Stimulated activated CD8-positive, alpha-beta memory T cell treated with anti-CD3 and anti-CD28 coated beads, Interleukin-7, amount 100 ng/mL, for 48 hours (primary cell): Measurements from ENCODE around the gene CACNA1A.
"Not testable (repeated sequence)": the region's sequence is repeated elsewhere in the genome, so short reads cannot be mapped to it uniquely, and the experiment has no call there.

Experiments used
- DNase-seq, 2 donors: peaks; one replicate each; pipeline ENCODE4 v3.0.0-alpha.2; 2020; ENCODE audit warnings: low read depth in 1 of 2; ENCODE audit errors: extremely low read depth in 1 of 2

Gene CACNA1A

GRCh38 chr19:13366529-13367143 lies 139.6 kb downstream of the CACNA1A start:
- no peak for DNase-seq

- DNase-seq = no peak
Measured at GRCh38 chr19:13363954-13364353, 142.3 kb downstream of the CACNA1A start.

GRCh38 chr19:13363245-13363644 lies 143.0 kb downstream of the CACNA1A start:
- DNase-seq = no peak

- no peak for DNase-seq
Measured at GRCh38 chr19:13362668-13363067, 143.6 kb downstream of the CACNA1A start.

- not testable (repeated sequence) for DNase-seq
Measured at GRCh38 chr19:13361726-13362125, 144.6 kb downstream of the CACNA1A start.

- no peak for DNase-seq
Measured at GRCh38 chr19:13356686-13357280, 149.5 kb downstream of the CACNA1A start.

- no peak for DNase-seq
Measured at GRCh38 chr19:13356185-13356584, 150.1 kb downstream of the CACNA1A start.

- DNase-seq = no peak
Measured at GRCh38 chr19:13355356-13355755, 150.9 kb downstream of the CACNA1A start.

GRCh38 chr19:13353625-13354024 lies 152.7 kb downstream of the CACNA1A start:
- no peak for DNase-seq

GRCh38 chr19:13350759-13351158 lies 155.5 kb downstream of the CACNA1A start:
- DNase-seq = no peak

- DNase-seq = no peak
Measured at GRCh38 chr19:13350072-13350471, 156.2 kb downstream of the CACNA1A start.

- DNase-seq = no peak
Measured at GRCh38 chr19:13347367-13347766, 158.9 kb downstream of the CACNA1A start.

- no peak for DNase-seq
Measured at GRCh38 chr19:13343514-13343913, 162.8 kb downstream of the CACNA1A start.

GRCh38 chr19:13342672-13343071 lies 163.6 kb downstream of the CACNA1A start:
- DNase-seq = no peak

GRCh38 chr19:13339869-13340268 lies 166.4 kb downstream of the CACNA1A start:
- no peak for DNase-seq

GRCh38 chr19:13337181-13337580 lies 169.1 kb downstream of the CACNA1A start:
- DNase-seq = no peak

- no peak for DNase-seq
Measured at GRCh38 chr19:13334801-13335481, 171.3 kb downstream of the CACNA1A start.

- DNase-seq = no peak
Measured at GRCh38 chr19:13330285-13330684, 176.0 kb downstream of the CACNA1A start.

- DNase-seq = no peak
Measured at GRCh38 chr19:13329766-13330165, 176.5 kb downstream of the CACNA1A start.

GRCh38 chr19:13328241-13328640 lies 178.0 kb downstream of the CACNA1A start:
- DNase-seq = no peak

GRCh38 chr19:13319526-13319925 lies 186.8 kb downstream of the CACNA1A start:
- no peak for DNase-seq

GRCh38 chr19:13318190-13318589 lies 188.1 kb downstream of the CACNA1A start:
- DNase-seq = no peak
